Ectodermal cell (in vitro differentiated cells): ENCODE data around the gene NRP1.

Source experiments
- H3K27ac ChIP-seq: 2 replicates; pipeline ENCODE4 v1.7.0; 2013; ENCODE audit warnings: mild to moderate bottlenecking, low read depth, low read length; ENCODE audit not compliant: insufficient read depth, poor library complexity, severe bottlenecking
- H3K27me3 ChIP-seq: 2 replicates; pipeline ENCODE4 v1.7.0; 2013; ENCODE audit warnings: mild to moderate bottlenecking, low read length; ENCODE audit not compliant: insufficient read depth, control insufficient read depth, poor library complexity, severe bottlenecking
- H3K36me3 ChIP-seq: one replicate; pipeline ENCODE4 v1.7.0; 2013; ENCODE audit warnings: low read length; ENCODE audit not compliant: control insufficient read depth, insufficient read depth
- H3K4me1 ChIP-seq: one replicate; pipeline ENCODE4 v1.7.0; 2013; ENCODE audit warnings: low read length; ENCODE audit not compliant: control insufficient read depth, insufficient read depth
- H3K4me3 ChIP-seq: 2 replicates; pipeline ENCODE4 v1.7.0; 2013; ENCODE audit warnings: low read depth, low read length, control low read depth; ENCODE audit not compliant: insufficient read depth
- H3K9me3 ChIP-seq: 2 replicates; pipeline ENCODE4 v1.7.0; 2013; ENCODE audit warnings: mild to moderate bottlenecking, low read length, moderate library complexity; ENCODE audit not compliant: control insufficient read depth
- WGBS, 2 experiments: methylation state at CpG; one replicate each; pipeline ENCODE4 v1.1.7; 2013; ENCODE audit warnings: missing lambda C conversion rate in 2 of 2; 5-methylcytosine and 5-hydroxymethylcytosine counted together

NRP1 gene

DNA sequence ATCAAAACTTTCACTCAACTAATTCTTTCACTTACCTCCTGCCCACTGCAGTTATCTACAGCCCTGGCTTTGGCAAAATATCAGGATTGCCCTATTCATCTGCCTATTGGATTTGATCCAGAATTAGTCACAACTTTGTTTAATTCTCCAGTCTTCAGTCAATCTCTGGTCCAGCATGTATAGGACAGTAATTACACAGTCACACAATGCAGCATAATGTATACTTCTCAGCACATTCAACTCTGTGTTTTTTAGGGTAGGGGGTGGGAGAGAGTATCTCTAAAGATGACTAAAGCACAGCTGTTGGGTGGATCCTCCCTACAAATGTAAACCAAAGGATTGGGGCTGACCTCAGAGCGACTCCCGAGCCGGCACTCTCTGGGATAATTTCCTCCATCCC, 17.7 kb upstream of the NRP1 start:
- WGBS, 2 experiments: 91 to 92% methylated on average over 3 of the region's 3 CpGs
- H3K4me1 ChIP-seq: no peaks in the 10 kb centered on the region
- H3K27me3 ChIP-seq: no peaks in the 10 kb centered on the region
- H3K36me3 ChIP-seq: no peaks in the 10 kb centered on the region
- H3K4me3 ChIP-seq: no peak overlapping the region
- no peak overlapping the region for H3K27ac ChIP-seq
- no peaks in the 10 kb centered on the region for H3K9me3 ChIP-seq

DNA sequence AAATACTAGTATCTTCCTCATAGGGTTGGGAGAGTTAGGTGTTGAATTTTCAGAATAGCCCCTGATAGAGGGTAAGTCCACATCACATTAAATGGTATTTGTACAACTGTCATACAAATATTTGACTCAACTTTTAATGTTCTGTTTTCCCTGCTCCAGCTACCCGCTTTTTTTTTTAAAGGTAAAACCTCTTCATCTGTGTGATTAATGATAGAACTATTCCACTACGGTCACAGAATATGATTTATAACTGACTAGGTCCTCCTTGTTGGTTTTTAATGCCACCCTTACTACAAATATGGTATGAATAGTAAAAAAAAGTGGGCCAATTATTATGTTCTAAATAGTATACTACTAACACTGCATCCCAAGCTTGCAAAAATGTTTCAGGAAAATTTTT, 15.6 kb upstream of the NRP1 start:
- H3K36me3 ChIP-seq: no peaks in the 10 kb centered on the region
- H3K9me3 ChIP-seq: no peaks in the 10 kb centered on the region
- H3K4me3 ChIP-seq: no peak overlapping the region
- no peaks in the 10 kb centered on the region for H3K27me3 ChIP-seq
- WGBS, 2 experiments: 100% methylated on average over 2 of the region's 2 CpGs; no CpG with 5 or more reads in 1 of the 2 experiments
- no peak overlapping the region for H3K27ac ChIP-seq
- no peaks in the 10 kb centered on the region for H3K4me1 ChIP-seq

DNA sequence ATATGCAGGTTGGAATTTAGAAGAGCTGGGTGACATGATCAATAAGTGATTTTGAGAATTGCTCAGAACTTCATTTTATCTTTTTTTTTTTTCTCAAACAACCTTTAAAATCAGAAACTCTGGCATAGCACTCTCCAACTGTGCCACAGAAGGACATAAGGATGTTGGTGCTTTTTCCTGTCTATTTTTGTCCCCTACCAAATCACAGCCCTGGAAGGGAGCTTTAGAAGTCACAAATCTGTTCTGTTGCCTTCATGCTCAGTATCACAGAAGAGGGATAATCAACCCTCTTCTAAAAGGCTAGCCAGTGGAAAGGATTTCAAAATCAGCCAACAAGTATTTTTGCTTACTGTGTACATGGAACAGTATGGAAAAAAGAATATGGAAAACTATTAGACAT, 14.8 kb upstream of the NRP1 start:
- Histone ChIP-seq H3K9me3 (no peaks in the 10 kb centered on the region), H3K4me1 (no peaks in the 10 kb centered on the region), H3K36me3 (no peaks in the 10 kb centered on the region), H3K27me3 (no peaks in the 10 kb centered on the region), H3K4me3 (no peak overlapping the region), H3K27ac (no peak overlapping the region)

DNA sequence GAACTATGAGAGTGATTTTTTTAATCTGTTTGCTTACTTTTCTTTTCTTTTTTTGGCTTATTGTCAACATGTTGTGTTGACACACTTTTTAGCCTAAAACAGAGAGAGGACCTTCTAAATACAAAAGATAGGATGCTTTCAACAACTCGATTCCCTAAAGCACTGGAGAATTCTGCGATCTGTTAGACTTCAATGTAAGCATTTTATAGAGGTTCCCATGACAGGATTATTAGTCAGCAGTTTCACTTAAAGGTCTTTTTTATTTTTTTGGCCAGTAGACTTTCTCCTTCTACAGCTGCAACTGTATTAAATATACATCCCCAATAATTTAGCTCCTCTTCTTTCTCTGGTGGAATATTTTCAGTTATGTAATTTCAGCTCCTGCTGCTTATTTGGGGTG, 12.7 kb upstream of the NRP1 start:
- Histone ChIP-seq H3K36me3 (no peaks in the 10 kb centered on the region), H3K27me3 (no peaks in the 10 kb centered on the region), H3K4me1 (no peaks in the 10 kb centered on the region), H3K4me3 (no peak overlapping the region), H3K27ac (no peak overlapping the region), H3K9me3 (no peaks in the 10 kb centered on the region)
- WGBS, 2 experiments: 83 to 97% methylated on average over 2 of the region's 2 CpGs

DNA sequence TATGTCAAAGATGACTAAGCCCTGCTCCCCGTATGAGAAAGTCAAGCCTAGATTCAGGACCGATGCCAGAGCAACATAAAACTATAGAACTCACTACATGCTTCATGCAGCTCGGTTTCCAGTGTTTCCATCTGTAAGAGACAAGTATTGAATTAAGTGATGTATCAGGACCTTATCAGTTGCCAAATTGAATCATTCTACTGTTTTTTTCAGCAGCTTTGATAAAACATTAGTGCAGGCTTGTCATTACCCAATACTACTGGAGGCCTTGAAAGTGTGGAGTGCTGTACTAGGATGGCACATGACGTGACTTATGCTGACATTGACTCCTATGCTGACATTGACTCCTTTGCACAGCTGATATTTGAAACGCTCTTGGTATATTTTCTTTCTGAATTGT, 10.8 kb upstream of the NRP1 start:
- Histone ChIP-seq H3K27ac (no peak overlapping the region), H3K4me1 (no peaks in the 10 kb centered on the region), H3K4me3 (no peak overlapping the region), H3K27me3 (no peaks in the 10 kb centered on the region), H3K9me3 (no peaks in the 10 kb centered on the region), H3K36me3 (no peaks in the 10 kb centered on the region)
- 86 to 87% methylated on average over 5 of the region's 5 CpGs for WGBS, 2 experiments

DNA sequence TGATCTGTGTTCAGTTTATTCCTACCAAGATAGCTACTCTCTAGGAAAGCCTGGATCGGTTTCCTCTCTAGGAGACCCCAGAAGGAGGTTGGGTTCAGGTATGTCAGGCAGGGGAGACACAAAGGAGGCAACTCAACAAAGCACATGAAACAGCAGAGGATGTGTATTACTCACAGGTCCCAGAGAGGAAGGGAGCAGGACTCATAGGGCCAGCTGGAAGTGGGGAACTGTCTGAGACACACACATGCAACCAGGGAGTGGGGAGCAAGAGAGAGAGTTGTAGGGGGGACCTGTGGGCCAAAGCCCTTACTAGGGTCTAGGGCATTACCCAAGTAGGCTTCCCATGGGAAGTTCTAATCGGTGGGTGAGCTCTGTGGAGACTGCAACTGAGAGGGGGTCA, 10.2 kb upstream of the NRP1 start:
- Histone ChIP-seq H3K27me3 (no peaks in the 10 kb centered on the region), H3K4me1 (no peaks in the 10 kb centered on the region), H3K4me3 (no peak overlapping the region), H3K9me3 (no peaks in the 10 kb centered on the region), H3K36me3 (no peaks in the 10 kb centered on the region), H3K27ac (no peak overlapping the region)
- WGBS, 2 experiments: 96 to 97% methylated on average over 2 of the region's 2 CpGs

DNA sequence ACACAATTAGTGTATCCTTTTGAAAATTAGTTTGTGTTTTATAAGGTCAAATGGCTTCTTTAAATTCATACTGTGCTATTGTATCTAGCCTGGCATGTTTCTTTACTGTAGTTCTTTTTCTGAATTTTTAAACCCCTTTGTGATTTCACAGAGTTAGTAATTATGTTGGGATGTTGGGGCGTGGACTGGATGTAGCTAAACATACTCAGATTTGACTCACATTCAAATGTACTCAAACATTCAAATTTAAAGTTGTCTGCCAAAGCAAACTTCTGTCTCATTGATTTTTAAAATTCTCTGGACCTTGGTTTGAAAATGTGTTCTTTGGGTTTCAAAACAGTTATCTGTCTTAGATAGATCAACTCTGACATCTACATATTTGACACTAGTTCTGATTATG, 7.2 kb upstream of the NRP1 start:
- Histone ChIP-seq H3K4me1 (peaks cover 7% of the 10 kb centered on the region), H3K27ac (no peak overlapping the region), H3K4me3 (no peak overlapping the region), H3K9me3 (no peaks in the 10 kb centered on the region), H3K36me3 (no peaks in the 10 kb centered on the region), H3K27me3 (peaks cover 22% of the 10 kb centered on the region)
- no CpG with 5 or more reads among the region's 1 CpG for WGBS, 2 experiments

DNA sequence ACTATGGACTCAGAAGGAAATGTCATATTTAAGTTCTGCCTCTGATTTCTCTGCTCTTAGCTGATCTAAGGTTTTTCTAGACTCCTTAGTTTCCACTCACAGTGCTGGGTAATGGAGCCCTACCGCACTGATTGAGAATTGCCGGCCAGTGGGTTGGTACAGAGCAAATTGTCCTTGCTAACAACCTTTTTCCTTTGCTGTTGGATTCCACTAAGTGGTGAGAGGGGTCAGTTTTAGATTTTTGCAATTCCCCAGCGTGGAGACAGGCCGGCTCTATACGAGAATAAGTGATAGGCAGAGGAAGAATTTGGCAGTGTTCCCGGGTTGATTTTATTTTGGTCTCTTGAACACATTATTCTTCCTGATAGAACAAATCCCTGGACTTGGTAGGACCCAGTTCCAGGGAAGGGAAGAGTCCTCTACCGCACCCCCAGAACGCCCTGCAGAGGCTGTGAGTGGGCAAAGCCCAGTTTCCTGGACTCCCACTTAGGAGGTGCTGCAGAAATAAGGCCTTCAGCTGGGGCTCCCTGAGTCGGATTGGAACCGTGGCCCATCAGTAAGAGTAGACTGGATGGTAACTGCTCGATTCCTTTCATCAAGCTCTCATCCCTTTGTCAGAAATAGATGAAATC, 3.0 kb upstream of the NRP1 start:
- no peaks in the 10 kb centered on the region for H3K36me3 ChIP-seq
- H3K27ac ChIP-seq: no peak overlapping the region
- no peaks in the 10 kb centered on the region for H3K9me3 ChIP-seq
- WGBS, 2 experiments: 51 to 54% methylated on average over 11 of the region's 11 CpGs
- H3K4me1 ChIP-seq: peaks cover 20% of the 10 kb centered on the region
- H3K4me3 ChIP-seq: peak overlapping the region; percentile 45
- H3K27me3 ChIP-seq: peaks cover 63% of the 10 kb centered on the region

DNA sequence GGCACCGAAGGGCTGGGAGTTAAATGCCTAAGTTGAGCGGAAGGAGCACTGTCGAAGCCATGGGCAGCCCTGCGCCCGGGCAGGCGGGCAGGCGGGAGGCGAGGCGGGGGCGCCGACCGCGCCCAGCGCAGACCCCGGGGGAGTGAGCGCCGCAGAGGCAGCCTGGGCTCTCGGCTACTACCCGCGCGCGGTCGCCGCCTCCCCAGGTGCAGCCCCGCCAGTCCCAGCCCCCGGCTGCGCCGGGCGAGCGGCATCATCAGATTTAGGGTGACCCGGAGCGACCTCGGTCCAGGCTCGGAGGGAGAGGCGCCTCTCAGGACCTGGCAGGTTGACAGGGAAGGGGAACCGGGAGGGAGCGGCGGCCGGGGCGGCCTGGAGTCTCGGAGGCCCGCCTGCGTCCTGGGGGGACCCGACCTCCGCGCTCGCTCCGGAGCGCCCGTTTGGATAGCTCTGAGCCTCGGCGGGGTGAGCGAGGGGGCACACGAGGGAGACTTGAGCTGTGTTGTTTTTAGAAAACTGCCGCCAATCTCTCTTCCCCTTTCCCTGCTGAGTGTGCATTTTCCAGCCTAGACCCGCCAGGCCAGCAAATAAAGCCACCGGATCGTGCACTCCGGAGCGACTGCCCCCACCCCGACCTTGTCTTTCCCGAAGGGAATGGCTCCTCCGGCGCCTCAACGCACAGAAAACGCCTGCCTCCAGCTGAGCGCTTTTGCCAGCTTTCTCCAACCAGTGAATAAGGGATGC, 2.3 kb upstream of the NRP1 start:
- no peak overlapping the region for H3K27ac ChIP-seq
- no peaks in the 10 kb centered on the region for H3K36me3 ChIP-seq
- H3K27me3 ChIP-seq: peaks cover 69% of the 10 kb centered on the region
- H3K4me1 ChIP-seq: peaks cover 20% of the 10 kb centered on the region
- H3K4me3 ChIP-seq: peak overlapping the region; percentile 45
- WGBS, 2 experiments: 0% methylated on average over 67 of the region's 67 CpGs
- no peaks in the 10 kb centered on the region for H3K9me3 ChIP-seq

DNA sequence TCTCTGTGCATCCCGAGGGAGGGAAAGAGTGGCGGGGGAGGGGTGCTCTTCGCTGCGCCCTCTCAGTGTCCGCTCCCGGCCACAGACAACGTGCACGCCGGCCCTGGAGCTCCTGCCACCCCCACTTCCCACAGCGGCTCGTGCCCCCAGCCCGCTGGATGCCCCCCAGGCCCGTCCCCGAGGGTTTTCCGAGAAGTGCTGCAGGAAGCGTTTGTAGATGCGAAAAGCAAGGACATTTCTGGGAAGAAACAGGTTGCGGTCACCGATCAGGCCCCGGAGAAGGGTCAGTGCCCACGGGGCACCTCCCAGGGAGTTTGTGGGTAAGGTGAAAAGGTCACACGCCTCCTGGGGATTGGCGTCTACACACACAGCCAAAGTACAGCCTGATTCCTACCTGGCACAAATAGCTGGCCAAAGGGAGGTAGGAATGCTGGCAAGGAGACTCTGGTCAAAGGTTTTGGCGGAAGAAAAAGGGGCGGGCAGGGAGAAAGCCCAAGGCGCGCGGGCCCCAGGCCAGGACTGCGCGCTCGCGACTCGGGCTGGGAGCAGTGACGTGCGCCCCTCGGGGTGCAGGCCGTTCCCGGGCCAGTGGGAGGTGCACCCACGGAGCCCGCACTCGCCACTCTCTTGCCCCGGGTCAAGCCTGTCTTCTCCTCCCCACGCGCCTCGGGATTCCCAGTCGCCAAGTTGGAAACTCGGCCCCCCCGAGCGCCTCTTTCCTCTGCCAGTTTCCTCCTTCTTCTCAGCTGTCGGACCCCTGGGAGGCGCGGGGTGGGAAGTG, 1.5 kb upstream of the NRP1 start:
- peak overlapping the region; percentile 45 for H3K4me3 ChIP-seq
- WGBS, 2 experiments: 1% methylated on average over 52 of the region's 52 CpGs

More for the DNA sequence above, 1.5 kb upstream of the NRP1 start:
- Histone ChIP-seq H3K36me3 (no peaks in the 10 kb centered on the region), H3K27ac (no peak overlapping the region), H3K4me1 (peaks cover 20% of the 10 kb centered on the region), H3K9me3 (no peaks in the 10 kb centered on the region), H3K27me3 (peaks cover 77% of the 10 kb centered on the region)
